ENCODE data around the gene RAX2.

Gene RAX2

GRCh38 chr19:3776479-3777040, 4.5 kb upstream of the RAX2 start:
- TF ChIP-seq GATA3 (IDR thresholded peaks at IDR 0.05; ENCODE audit: low read depth, low read length) = no peak
- TF ChIP-seq GATA2 (IDR thresholded peaks at IDR 0.05; ENCODE audit: low read depth, low read length) = no peak

GRCh38 chr19:3775831-3776230, 3.8 kb upstream of the RAX2 start:
- no peak for TF ChIP-seq GATA3 (IDR thresholded peaks at IDR 0.05; ENCODE audit: low read depth, low read length)
- no peak for TF ChIP-seq GATA2 (IDR thresholded peaks at IDR 0.05; ENCODE audit: low read depth, low read length)

GRCh38 chr19:3775374-3775711, 3.3 kb upstream of the RAX2 start:
- no peak for TF ChIP-seq GATA2 (IDR thresholded peaks at IDR 0.05; ENCODE audit: low read depth, low read length)
- no peak for TF ChIP-seq GATA3 (IDR thresholded peaks at IDR 0.05; ENCODE audit: low read depth, low read length)

GRCh38 chr19:3774621-3775373, 2.8 kb upstream of the RAX2 start:
- no peak for TF ChIP-seq GATA2 (IDR thresholded peaks at IDR 0.05; ENCODE audit: low read depth, low read length)
- no peak for TF ChIP-seq GATA3 (IDR thresholded peaks at IDR 0.05; ENCODE audit: low read depth, low read length)

GRCh38 chr19:3773814-3774515, 1.9 kb upstream of the RAX2 start:
- no peak for TF ChIP-seq GATA2 (IDR thresholded peaks at IDR 0.05; ENCODE audit: low read depth, low read length)
- TF ChIP-seq GATA3 (IDR thresholded peaks at IDR 0.05; ENCODE audit: low read depth, low read length) = no peak

- no peak for TF ChIP-seq GATA2 (IDR thresholded peaks at IDR 0.05; ENCODE audit: low read depth, low read length)
- no peak for TF ChIP-seq GATA3 (IDR thresholded peaks at IDR 0.05; ENCODE audit: low read depth, low read length)
Observed at GRCh38 chr19:3771000-3771905, 775 bp downstream of the RAX2 start.

- TF ChIP-seq GATA3 (IDR thresholded peaks at IDR 0.05; ENCODE audit: low read depth, low read length) (no peak), GATA2 (IDR thresholded peaks at IDR 0.05; ENCODE audit: low read depth, low read length) (no peak)
Observed at GRCh38 chr19:3770136-3770999, 1.7 kb downstream of the RAX2 start.

- TF ChIP-seq GATA3 (IDR thresholded peaks at IDR 0.05; ENCODE audit: low read depth, low read length) (no peak), GATA2 (IDR thresholded peaks at IDR 0.05; ENCODE audit: low read depth, low read length) (no peak)
Observed at GRCh38 chr19:3769494-3769893, 2.5 kb downstream of the RAX2 start.

- TF ChIP-seq GATA2 (IDR thresholded peaks at IDR 0.05; ENCODE audit: low read depth, low read length) (no peak), GATA3 (IDR thresholded peaks at IDR 0.05; ENCODE audit: low read depth, low read length) (no peak)
Observed at GRCh38 chr19:3768748-3769099, 3.3 kb downstream of the RAX2 start.

GRCh38 chr19:3768015-3768747, 3.8 kb downstream of the RAX2 start:
- TF ChIP-seq GATA2 (IDR thresholded peaks at IDR 0.05; ENCODE audit: low read depth, low read length) = no peak

- TF ChIP-seq GATA2 (IDR thresholded peaks at IDR 0.05; ENCODE audit: low read depth, low read length) (no peak), GATA3 (IDR thresholded peaks at IDR 0.05; ENCODE audit: low read depth, low read length) (no peak)
Observed at GRCh38 chr19:3767050-3767449, 5.0 kb downstream of the RAX2 start.

GRCh38 chr19:3766520-3766919, 5.5 kb downstream of the RAX2 start:
- TF ChIP-seq GATA2 (IDR thresholded peaks at IDR 0.05; ENCODE audit: low read depth, low read length) (no peak), GATA3 (IDR thresholded peaks at IDR 0.05; ENCODE audit: low read depth, low read length) (no peak)

GRCh38 chr19:3765121-3765520, 6.9 kb downstream of the RAX2 start:
- no peak for TF ChIP-seq GATA3 (IDR thresholded peaks at IDR 0.05; ENCODE audit: low read depth, low read length)
- TF ChIP-seq GATA2 (IDR thresholded peaks at IDR 0.05; ENCODE audit: low read depth, low read length) = no peak

Data from SH-SY5Y (cell line).